ENCODE data around the gene KCNK7.

DNA sequence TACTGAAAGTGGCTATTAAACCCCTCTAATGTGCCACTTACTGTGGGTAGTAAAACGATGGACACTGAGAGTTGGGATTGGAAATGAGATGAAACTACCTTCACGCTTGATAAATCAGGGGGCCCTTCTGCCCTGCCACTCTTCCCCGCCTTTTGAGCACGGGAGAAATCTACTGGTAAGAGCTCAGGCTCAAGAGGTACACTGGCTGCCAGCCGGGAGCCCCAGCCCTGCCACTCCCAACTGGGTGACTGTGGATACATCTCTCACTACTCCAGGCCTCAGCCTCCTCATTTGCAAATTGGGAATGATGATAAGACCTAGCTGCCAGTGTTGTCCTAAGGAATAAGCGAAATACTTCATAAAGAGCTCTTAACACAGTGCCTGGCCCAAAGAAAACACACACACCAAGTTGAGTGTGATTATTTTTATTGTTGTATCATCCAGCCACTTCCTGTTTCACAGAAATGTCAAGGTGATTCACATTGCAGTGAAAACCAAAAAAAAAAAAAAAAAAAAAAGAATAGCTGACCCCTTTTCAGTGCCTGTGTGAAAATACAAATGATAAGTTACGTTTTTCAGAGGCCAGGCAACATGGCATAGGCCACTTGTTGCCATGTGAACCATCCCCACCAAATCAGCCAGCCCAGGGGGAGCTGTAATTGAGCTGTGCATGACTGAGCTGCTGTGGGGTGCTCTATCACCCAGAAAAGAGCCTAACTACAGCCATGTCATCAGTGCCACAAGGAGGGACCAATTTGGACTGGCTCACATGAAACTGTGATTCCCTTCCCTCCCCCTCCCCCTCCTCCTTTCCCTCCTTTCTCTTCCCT is 29.8 kb downstream of the KCNK7 start:
- TF ChIP-seq TAF1 (IDR thresholded peaks at IDR 0.05; ENCODE audit: low read depth, low read length) (no peak), POLR2A (IDR thresholded peaks at IDR 0.05; ENCODE audit: low read depth, low read length) (no peak), POLR2AphosphoS5 (IDR thresholded peaks at IDR 0.05; ENCODE audit: low read depth, low read length) (no peak), SPI1 (IDR thresholded peaks at IDR 0.05; ENCODE audit: low read depth, low read length) (peak; percentile 68; the same call in 1 of the 2 replicates)

Measured in GM12891 (cell line).